Measurements from ENCODE around the gene IWS1. TPM values are rescaled to one million over a fixed set of nuclear protein-coding genes. Genes with fewer than 3 reads are reported as not detected.
A peak's percentile ranks its signal among the peaks of the same experiment; 100 is the strongest.
"Not testable (repeated sequence)": the region's sequence is repeated elsewhere in the genome, so short reads cannot be mapped to it uniquely, and the experiment has no call there.

IWS1 gene
- total RNA-seq: 34.5 TPM

GRCh38 chr2:127526132-127527000, at the start of gene IWS1:
TSS of gene IWS1 (minus strand) at chr2:127526489. CDS start at chr2:127526208, 281 bp downstream.
- peak; percentile 89 for DNase-seq

- no peak for DNase-seq
Observed at GRCh38 chr2:127575941-127576432, 49.7 kb upstream of the IWS1 start.

GRCh38 chr2:127575185-127575765, 49.0 kb upstream of the IWS1 start:
- DNase-seq: no peak

GRCh38 chr2:127574656-127575055, 48.4 kb upstream of the IWS1 start:
- no peak for DNase-seq

- no peak for DNase-seq
Observed at GRCh38 chr2:127573771-127574170, 47.5 kb upstream of the IWS1 start.

- no peak for DNase-seq
Observed at GRCh38 chr2:127573298-127573697, 47.0 kb upstream of the IWS1 start.

GRCh38 chr2:127572841-127573240, 46.6 kb upstream of the IWS1 start:
- DNase-seq: no peak

GRCh38 chr2:127572352-127572751, 46.1 kb upstream of the IWS1 start:
- DNase-seq: not testable (repeated sequence)

- no peak for DNase-seq
Observed at GRCh38 chr2:127570282-127571250, 44.3 kb upstream of the IWS1 start.

- DNase-seq: no peak
Observed at GRCh38 chr2:127569666-127570065, 43.4 kb upstream of the IWS1 start.

GRCh38 chr2:127568128-127568527, 41.8 kb upstream of the IWS1 start:
- no peak for DNase-seq

GRCh38 chr2:127567351-127567854, 41.1 kb upstream of the IWS1 start:
- DNase-seq: no peak

- DNase-seq: no peak
Observed at GRCh38 chr2:127566576-127566975, 40.3 kb upstream of the IWS1 start.

- DNase-seq: no peak
Observed at GRCh38 chr2:127566139-127566417, 39.8 kb upstream of the IWS1 start.

GRCh38 chr2:127565261-127566138, 39.2 kb upstream of the IWS1 start:
- DNase-seq: no peak

GRCh38 chr2:127564429-127565260, 38.4 kb upstream of the IWS1 start:
- no peak for DNase-seq

- no peak for DNase-seq
Observed at GRCh38 chr2:127563458-127564428, 37.5 kb upstream of the IWS1 start.

- no peak for DNase-seq
Observed at GRCh38 chr2:127562936-127563335, 36.6 kb upstream of the IWS1 start.

- DNase-seq: no peak
Observed at GRCh38 chr2:127561371-127561770, 35.1 kb upstream of the IWS1 start.
